ENCODE measurements around the gene RIT2.

The RIT2 gene

DNA sequence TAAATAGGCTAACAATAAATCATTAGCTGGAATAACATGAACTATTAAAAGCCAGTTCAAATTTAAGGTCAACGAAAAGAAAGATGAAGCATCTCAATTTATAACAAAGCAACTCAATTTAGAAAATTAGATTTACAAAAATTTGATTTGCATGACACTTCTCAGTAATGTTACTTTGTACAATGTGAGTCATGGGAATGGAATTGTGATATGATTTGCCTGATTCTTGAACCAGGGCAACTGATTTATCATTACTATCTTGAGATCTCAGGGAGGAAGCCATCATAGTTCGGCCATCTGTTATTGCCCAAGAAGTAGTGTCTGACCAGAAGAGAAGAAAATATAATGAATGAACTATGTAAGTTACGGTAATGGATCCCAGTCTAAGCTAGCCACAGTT lies 193.1 kb downstream of the RIT2 start:
- no peak for DNase-seq

- no peak for DNase-seq
These were observed 194.2 kb downstream of the RIT2 start for GRCh38 chr18:42921226-42921737.

- no peak for DNase-seq
These were observed 194.9 kb downstream of the RIT2 start for GRCh38 chr18:42920621-42921020.

DNA sequence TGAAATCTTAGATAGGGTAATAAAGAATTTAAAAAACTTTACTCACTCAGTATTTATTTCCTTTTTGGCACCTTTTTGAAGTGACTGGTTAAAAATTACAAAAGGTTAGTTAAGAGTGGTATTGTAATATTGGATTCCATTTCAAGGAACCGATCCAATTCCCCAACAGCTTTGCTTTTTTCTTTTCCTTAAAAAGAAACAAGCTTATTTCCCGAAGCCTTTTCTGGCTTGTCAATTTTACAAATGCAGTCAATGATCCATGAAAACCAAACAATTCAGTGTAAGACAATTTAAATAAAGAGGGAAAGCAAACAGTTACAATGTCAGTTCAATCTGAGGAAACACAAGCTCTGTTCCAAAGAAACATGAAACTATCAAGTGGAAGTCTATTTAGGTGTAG lies 200.2 kb downstream of the RIT2 start:
- DNase-seq = no peak

- DNase-seq = no peak
These were observed 201.0 kb downstream of the RIT2 start for GRCh38 chr18:42914476-42914875.

DNA sequence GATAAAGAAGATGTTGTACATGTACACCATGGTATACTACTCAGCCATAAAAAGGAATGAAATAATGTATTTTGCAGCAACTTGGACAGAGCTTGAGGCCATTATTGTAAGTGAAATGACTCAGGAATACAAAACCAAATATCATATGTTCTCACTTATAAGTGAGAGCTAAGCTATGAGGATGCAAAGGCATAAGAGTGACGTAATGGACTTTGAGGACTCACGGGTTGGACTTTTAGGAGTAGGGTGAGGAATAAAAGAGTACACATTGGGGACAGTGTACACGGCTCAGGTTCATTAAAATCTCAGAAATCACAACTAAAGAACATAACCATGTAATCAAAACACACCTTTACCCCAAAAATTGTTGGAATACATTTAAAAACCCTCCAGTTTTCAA lies 206.4 kb downstream of the RIT2 start:
- no peak for DNase-seq

GRCh38 chr18:42906761-42907160 lies 208.7 kb downstream of the RIT2 start:
- no peak for DNase-seq

DNA sequence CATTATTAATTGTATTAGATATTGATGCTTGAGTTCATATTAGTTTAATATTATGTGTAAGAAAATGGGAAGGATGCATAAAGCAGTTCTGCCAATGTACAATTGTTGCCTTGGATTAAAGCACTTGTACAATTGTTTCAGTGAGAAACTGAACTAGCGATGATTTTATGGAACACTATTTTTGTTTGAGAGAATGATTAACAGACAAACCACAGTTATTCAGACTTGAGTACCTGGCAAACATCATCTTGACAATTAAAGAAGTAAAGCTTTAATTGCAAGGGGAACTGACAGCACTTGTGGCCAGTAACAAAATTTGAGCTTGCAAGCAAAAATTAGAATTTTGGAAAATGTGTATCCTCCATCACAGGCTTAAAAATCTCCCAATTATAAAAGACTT lies 214.3 kb downstream of the RIT2 start:
- DNase-seq = no peak

GRCh38 chr18:42893977-42894376 lies 221.5 kb downstream of the RIT2 start:
- no peak for DNase-seq

DNA sequence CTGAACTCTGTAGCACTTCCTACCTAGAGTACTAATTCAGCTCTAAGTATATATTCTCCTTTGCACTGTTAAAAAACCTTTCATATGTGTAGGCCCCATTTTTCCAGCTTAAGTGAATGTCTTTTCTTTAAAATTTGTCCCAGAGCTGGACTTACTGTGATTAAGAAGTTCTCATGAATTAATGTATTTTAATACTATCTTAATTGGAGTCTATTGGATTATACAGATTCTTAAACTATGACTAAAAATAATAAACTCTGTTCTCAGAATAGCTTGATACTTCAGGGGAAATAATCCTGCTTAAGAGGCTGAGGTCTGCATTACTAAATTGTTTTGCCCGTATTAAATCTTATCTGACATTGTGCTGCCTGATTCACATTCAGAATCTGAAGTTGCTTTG lies 223.3 kb downstream of the RIT2 start:
- no peak for DNase-seq

GRCh38 chr18:42891705-42892104 lies 223.8 kb downstream of the RIT2 start:
- no peak for DNase-seq

DNA sequence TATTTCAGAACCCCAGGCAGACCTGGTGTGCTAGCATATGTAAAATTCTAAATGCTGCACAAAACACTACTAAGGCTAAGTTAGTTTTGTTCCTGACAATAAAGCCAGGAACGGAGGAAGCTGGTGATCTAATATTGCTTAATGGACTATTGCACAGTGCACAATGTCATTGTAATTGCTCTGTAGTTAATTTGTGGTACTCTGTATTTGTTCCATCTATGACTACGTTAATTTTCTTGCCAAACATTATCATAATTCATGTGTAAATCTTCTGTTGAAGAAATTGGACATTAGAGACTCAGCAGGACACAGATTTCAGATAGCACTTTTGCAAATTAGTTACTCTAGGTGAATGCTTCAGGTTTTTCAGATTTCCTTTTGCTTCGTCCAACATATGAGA lies 232.3 kb downstream of the RIT2 start:
- DNase-seq = no peak

DNA sequence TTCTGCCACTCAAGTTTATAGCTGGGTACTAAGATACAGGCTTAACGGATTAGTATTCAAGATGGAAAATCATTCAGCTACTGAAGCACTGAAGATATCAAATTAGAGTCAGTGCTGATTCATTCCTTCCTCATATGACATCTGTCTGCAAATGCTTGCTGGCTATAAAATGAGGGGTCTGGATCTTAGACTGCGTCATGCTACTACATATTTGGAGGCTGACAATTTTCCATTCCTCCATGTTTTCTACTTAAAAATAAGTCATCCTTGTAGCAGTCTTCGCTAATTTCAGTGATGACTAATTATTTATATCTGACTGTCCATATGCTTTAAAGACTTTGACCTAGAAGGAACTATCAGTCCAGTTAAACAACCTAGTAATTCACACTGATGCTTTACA lies 233.4 kb downstream of the RIT2 start:
- no peak for DNase-seq

DNA sequence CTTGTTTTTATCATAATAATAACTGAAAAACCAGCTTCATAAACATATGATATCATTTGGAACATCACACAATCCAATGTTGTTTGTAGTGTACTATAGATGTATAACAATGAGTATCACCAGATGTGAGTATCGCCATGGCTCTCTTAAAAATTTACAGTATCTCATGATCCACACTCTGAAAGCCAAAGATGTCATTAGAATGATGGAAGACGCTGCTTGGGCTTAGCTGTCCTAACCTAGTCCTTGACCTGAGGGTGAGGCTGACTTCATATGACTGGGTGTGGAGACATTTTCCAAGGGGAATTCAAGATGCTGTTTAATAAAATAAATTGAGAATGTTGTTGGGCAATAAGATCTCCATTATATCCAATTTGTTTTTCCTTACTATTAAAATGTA lies 242.6 kb downstream of the RIT2 start:
- no peak for DNase-seq

- DNase-seq = no peak
These were observed 250.6 kb downstream of the RIT2 start for GRCh38 chr18:42864876-42865275.

DNA sequence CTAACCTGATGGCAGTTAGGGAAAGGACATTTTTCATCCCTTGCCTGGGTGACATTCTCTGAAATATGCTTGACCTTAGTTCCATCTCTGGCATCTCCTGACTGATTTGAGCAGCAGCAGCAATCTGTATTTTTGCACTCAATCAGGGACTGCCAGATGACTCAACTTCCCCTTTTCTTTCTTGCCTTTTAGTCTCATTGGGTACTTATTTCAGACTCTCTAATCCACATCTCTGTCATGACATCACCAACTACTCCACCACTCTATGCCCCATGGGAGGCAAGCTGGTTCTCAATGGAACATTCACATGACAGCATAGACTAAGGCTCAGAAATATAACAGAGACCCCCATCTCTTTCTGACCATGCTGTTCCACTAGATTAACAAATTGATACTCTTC lies 254.2 kb downstream of the RIT2 start:
- DNase-seq = no peak

- no peak for DNase-seq
These were observed 254.9 kb downstream of the RIT2 start for GRCh38 chr18:42860548-42860947.

GRCh38 chr18:42860011-42860410 lies 255.5 kb downstream of the RIT2 start:
- DNase-seq = no peak

- DNase-seq = no peak
These were observed 260.9 kb downstream of the RIT2 start for GRCh38 chr18:42854558-42854957.

DNA sequence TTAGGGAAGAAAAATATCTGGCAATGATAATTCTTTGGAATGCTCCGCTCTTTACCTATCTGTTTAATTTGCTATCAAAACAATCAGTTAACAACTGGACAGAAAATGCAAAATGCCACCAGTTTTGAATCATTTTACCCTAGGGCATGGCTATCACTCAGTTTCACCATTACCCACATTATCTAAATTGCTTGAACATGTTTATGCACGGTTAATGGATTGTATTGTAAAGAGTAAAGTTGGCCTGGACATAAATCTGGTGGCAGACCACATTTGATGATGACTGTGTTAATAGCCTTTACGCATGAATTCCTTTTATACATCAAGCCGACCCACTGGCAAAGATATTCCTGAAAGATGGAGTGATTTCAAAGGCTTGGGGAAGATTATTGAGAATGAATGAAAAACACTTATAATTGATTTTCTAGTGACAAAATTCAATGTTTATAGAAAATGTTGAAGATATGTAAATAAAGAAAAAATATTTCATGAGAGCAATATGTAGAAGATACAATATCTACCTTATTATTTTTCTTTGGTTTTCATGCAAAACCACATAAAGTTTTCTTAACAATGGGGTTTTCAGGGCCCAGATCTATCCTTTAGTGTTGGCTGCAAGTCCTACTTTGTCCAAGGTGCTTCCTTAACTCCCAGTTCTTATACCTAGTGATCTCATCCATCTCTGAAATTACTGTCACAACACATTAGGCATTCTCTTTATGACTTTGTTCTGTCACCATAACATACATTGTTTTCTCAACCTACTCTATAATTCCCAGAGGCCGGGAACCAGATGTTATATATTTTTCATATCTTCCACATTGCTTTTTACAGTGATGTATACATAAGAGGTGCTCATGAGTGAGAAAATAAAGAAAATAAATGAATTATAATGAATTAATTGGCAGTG lies 265.1 kb downstream of the RIT2 start:
- no peak for DNase-seq

DNA sequence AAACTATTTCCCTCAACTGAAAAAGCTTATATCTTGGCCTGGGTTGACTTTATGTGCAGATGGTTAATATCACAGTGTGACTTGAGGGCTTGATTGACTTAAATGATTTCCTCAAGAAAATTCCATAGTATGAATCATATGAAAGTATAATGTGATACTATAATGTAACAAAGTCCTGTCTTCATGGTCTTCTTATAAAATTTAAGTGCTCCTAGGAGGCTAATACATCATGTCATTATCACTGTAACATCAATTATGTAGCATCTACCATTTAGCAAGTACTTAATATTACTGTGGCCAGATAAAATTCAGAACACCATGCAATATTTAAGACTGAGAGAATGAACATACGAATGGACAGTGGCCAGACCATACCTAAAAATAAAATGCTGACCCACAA lies 276.1 kb downstream of the RIT2 start:
- no peak for DNase-seq

GRCh38 chr18:42838546-42839145 lies 276.8 kb downstream of the RIT2 start:
- no peak for DNase-seq

DNA sequence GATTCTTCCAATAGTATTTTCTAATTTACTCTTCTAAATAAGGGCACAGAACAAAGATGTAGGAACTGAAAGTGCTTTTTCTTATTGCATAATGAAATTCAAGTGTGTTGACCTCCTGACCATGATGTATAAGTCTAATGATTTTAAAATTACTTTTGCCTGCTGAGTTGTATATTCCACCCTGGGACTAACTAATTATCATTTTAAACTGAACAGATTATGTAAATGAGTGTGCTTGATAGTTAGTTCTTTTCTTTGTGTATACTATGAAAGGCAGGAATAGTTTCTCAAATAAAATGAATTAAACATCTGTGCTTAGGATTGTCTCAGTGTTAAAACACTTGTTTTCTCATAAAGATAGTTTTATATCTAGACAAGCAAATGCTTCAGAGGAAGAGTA lies 284.5 kb downstream of the RIT2 start:
- no peak for DNase-seq

GRCh38 chr18:42828881-42829280 lies 286.6 kb downstream of the RIT2 start:
- DNase-seq = no peak
